Heart right ventricle (tissue), 16 donors: Measurements from ENCODE around the gene HNRNPAB. TPM values are rescaled to one million over a fixed set of nuclear protein-coding genes. Genes with fewer than 3 reads are reported as not detected.

Experiments used
- ATAC-seq, 8 donors: fragments of 200-7000 bp; cut with Tn5 transposase; one replicate each; pipeline ENCODE4 v1.9.1; 2020; ENCODE audit warnings: mild to moderate bottlenecking in 8 of 8, moderate library complexity in 8 of 8, moderate number of reproducible peaks in 1 of 8
- DNase-seq, 2 donors: peaks; one replicate each; pipeline ENCODE4 v3.0.0-alpha.2; 2020
- H3K27ac ChIP-seq, 10 donors: fragments of 200-600 bp; sonication (generic) in 2 of 10; one replicate each; pipeline versions ENCODE4 v1.5.0 to v1.8.0; 2020 to 2022; ENCODE audit warnings: mild to moderate bottlenecking in 3 of 10
- H3K27me3 ChIP-seq, 7 donors: fragments of 200-600 bp; one replicate each; pipeline ENCODE4 v1.8.0; 2021 to 2022; ENCODE audit warnings: mild to moderate bottlenecking in 2 of 7
- H3K36me3 ChIP-seq, 9 donors: fragments of 200-600 bp; sonication (generic) in 1 of 9; one replicate each; pipeline versions ENCODE4 v1.5.0 to v1.8.0; 2020 to 2022; ENCODE audit warnings: mild to moderate bottlenecking in 2 of 9
- H3K4me1 ChIP-seq, 9 donors: fragments of 200-600 bp; sonication (generic) in 1 of 9; one replicate each; pipeline versions ENCODE4 v1.5.0 to v1.8.0; 2020 to 2022; ENCODE audit warnings: mild to moderate bottlenecking in 4 of 9
- H3K4me3 ChIP-seq, 10 donors: fragments of 200-600 bp; sonication (generic) in 2 of 10; one replicate each; pipeline versions ENCODE4 v1.5.0 to v1.8.0; 2020 to 2022; ENCODE audit warnings: mild to moderate bottlenecking in 7 of 10, moderate library complexity in 2 of 10
- H3K9me3 ChIP-seq, 11 donors: fragments of 200-600 bp in 10 of 11; sonication (generic) in 2 of 11; one replicate each; pipeline versions ENCODE4 v1.5.0 to v1.8.0; 2013 to 2022; ENCODE audit warnings: mild to moderate bottlenecking in 2 of 11, control low read depth in 1 of 11, moderate library complexity in 1 of 11
- WGBS, 2 donors: extraction: QIAGEN DNeasy Blood & Tissue Kit; methylation state at CpG; one replicate each; pipeline ENCODE4 v1.1.7; 2013; ENCODE audit warnings: inconsistent platforms in 1 of 2; 5-methylcytosine and 5-hydroxymethylcytosine counted together
- intact Hi-C, 10 donors: fragments of 100-400 bp; cut with DNase I; formaldehyde crosslinking; loops; one replicate each; pipeline versions ENCODE4 v1.11.1 to v1.14.2; 2022
- long read RNA-seq, 3 donors: library from polyadenylated mRNA; unstranded; transcript quantifications; one replicate each; pipeline ENCODE4 v2.0.0, GENCODE V29; 2020 to 2021
- polyA plus RNA-seq, 2 donors: library from polyadenylated mRNA; stranded (reverse); fragments of 200-250 nt; gene quantifications; one replicate each; pipeline ENCODE4 v1.2.3, GENCODE V29; 2013
- total RNA-seq, 10 donors: library from RNA; stranded (reverse); fragmentation: NEBNext Ultra II Directional in 3 of 10; extraction: Animal tissue kit (Norgen Biotek cat#: 25700) in 3 of 10; gene quantifications; one replicate each; pipeline versions ENCODE4 v1.2.1 to v1.2.4, GENCODE V29; 2021 to 2023
- TF ChIP-seq, protein P1 (sequence below), 9 donors: fragments of 200-600 bp; sonication (generic) in 2 of 9; IDR thresholded peaks; one replicate each; pipeline versions ENCODE4 v1.5.0 to v1.8.0; 2021 to 2022; ENCODE audit warnings: antibody characterized with exemption in 9 of 9, mild to moderate bottlenecking in 5 of 9, moderate library complexity in 1 of 9
- donor health status: Arrhythmogenic right ventricular cardiomyopathy.
- donor health status: ischemic (EF 13 %, LVEDD 7.1; RV severe dilation, severe dysfunction).
- donor health status: healthy with polysubstance abuse.
- donor health status: DM: no; HTN: yes; CAD: no.
- donor health status: DM: no; HTN: no; CAD: no.
- donor health status: ischemic (EF 25% LVEDD 6.9; RV normal size, moderate dysfunction).
- donor health status: ischemic (EF 25% LVEDD 5.7; RV mildly dilated, moderate dysfunction).
- donor health status: healthy.
- donor health status: DM: yes; HTN: yes; CAD: no.
- donor health status: Ischemic cardiomyopathy.
- donor health status: ischemic (EF 35%, LVEDD 5.7; RV mildly dilated, moderate dysfunction).
- donor health status: nonischemic (EF 11% LVEDD 7.7; RV severe dilation, severe dysfunction).
- donor health status: DM: yes; HTN: yes; CAD: no.
- donor health status: PGD.
- donor health status: ischemic (EF 29% LVEDD 5.4; RV normal size, mild dysfunction).
- donor health status: nonischemic (EF 23%, LVEDD 6.1; RV moderate dilation, normal function).

Gene HNRNPAB
- total RNA-seq (100 to 1,000 TPM in 2 of 10 donors, 10 to 100 TPM in 8; 70.8 to 132 (median 81.4) TPM), polyA plus RNA-seq (100 to 1,000 TPM in 1 of 2 donors, 10 to 100 TPM in 1; 84.6 to 140 TPM)
- long read RNA-seq, donor 1, transcript HNRNPAB-202 (8 exons, 1,796 nt) = major isoform, 14 of 36 reads
- long read RNA-seq, donor 1, transcript HNRNPAB-201 (7 exons, 1,602 nt) = minor isoform, 10 of 36 reads
- long read RNA-seq, donor 1, partial matches to known transcripts = 2 of 36 reads
- long read RNA-seq, donor 1, other reads (novel, unspliced or antisense) = 2 of 36 reads
- long read RNA-seq, donor 2, transcript HNRNPAB-202 (8 exons, 1,796 nt) = major isoform, 11 of 20 reads
- long read RNA-seq, donor 2, partial matches to known transcripts = 2 of 20 reads
- long read RNA-seq, donor 2, other reads (novel, unspliced or antisense) = 1 of 20 reads
- long read RNA-seq, donor 3, partial matches to known transcripts = 6 of 9 reads
- long read RNA-seq, donor 3, other reads (novel, unspliced or antisense) = 1 of 9 reads

DNA sequence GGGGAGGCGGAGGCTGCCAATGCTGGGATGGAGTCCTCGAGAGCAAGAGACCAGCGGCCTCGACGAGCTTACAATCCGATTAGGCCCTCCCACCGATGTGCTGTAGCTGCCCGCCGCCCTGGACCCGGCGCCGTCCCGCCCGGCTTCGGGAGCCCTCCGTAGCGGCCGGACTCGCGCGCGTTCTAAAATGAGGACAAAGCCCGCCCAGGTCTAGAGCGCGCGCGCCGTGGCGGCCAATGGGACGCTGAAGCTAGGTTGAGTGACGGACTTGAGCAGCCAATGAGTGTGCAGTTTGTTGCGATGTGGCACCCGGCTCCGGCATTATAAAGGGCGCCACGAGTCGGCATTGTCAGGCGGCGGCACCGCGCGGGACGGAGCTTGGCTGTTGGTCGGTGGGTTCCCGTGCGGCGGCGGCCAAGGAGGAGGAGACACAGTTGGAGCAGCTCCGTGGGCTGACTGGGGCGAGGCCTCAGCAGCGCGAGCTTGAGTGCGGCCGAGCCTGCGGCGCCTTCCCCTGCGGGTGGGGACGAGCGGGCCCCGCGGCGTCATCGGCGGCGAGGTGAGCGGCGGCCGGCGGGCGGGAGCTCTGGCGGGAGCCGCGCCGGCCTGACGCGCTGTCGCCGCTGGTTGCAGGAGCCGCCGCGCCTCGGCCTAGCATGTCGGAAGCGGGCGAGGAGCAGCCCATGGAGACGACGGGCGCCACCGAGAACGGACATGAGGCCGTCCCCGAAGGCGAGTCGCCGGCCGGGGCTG, at the start of gene HNRNPAB:
Gene HNRNPAB, plus strand, starts transcription at position 352 of the 753 bp plus-strand sequence. Its CDS starts 305 bp downstream, at position 657.
- 0 to 1% methylated on average over 85 to 96 of the region's 96 CpGs for WGBS, 2 donors
- Histone ChIP-seq H3K36me3 (peaks cover 0 to 39% (median 20%) of the 10 kb centered on the region in 9 donors), H3K4me1 (peaks cover 13 to 40% (median 30%) of the 10 kb centered on the region in 9 donors), H3K4me3 (peak within 1 kb of the TSS; percentile 70 to 100 (median 85)), H3K27me3 (no peaks in the 10 kb centered on the region), H3K9me3 (no peaks in the 10 kb centered on the region), H3K27ac (peak within 1 kb of the TSS; percentile 88 to 98 (median 95))
- intact Hi-C loops = loop anchor here in 3 of 10 donors (1.0 to 2.0 kb wide), 3 partner anchors 26 to 28 kb away; partner anchors contain the start of gene PHYKPL (in 2 of the 3)
- ATAC-seq (peak; percentile 92 to 97 (median 96)), DNase-seq (peak; percentile 92 to 95)
- TF ChIP-seq, protein P1, sequence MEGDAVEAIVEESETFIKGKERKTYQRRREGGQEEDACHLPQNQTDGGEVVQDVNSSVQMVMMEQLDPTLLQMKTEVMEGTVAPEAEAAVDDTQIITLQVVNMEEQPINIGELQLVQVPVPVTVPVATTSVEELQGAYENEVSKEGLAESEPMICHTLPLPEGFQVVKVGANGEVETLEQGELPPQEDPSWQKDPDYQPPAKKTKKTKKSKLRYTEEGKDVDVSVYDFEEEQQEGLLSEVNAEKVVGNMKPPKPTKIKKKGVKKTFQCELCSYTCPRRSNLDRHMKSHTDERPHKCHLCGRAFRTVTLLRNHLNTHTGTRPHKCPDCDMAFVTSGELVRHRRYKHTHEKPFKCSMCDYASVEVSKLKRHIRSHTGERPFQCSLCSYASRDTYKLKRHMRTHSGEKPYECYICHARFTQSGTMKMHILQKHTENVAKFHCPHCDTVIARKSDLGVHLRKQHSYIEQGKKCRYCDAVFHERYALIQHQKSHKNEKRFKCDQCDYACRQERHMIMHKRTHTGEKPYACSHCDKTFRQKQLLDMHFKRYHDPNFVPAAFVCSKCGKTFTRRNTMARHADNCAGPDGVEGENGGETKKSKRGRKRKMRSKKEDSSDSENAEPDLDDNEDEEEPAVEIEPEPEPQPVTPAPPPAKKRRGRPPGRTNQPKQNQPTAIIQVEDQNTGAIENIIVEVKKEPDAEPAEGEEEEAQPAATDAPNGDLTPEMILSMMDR (IDR thresholded peaks at IDR 0.05) = no peak

DNA sequence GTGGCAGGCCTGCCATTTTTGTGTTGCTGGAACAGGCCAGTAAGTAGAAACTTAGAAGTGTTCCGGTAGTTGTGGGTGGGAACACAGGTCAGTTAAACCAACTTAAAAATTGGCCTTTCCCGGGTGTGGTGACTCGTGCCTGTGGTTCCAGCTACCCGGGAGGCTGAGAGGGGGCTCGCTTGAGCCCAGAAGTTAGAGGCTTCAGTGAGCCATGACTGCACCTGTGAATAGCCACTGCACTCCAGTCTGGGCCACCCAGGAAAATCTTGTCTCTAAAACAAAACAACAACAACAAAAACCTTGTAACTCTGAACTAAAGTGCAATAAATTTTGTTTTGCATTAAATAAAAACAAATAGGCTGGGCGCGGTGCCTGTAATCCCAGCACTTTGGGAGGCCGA, 49.3 kb upstream of the HNRNPAB start:
- H3K36me3 ChIP-seq = peaks cover 0 to 17% (median 8%) of the 10 kb centered on the region in 9 donors
- ATAC-seq (no peak), DNase-seq (no peak)
- no peaks in the 10 kb centered on the region for H3K9me3 ChIP-seq
- H3K27ac ChIP-seq = no peak overlapping the region
- 89 to 93% methylated on average over 8 of the region's 8 CpGs for WGBS, 2 donors
- intact Hi-C loops = no loop called here
- TF ChIP-seq, protein P1 (IDR thresholded peaks at IDR 0.05) = no peak
- H3K27me3 ChIP-seq = no peaks in the 10 kb centered on the region
- no peak overlapping the region for H3K4me3 ChIP-seq
- peaks cover 0 to 29% (median 20%) of the 10 kb centered on the region in 9 donors for H3K4me1 ChIP-seq

DNA sequence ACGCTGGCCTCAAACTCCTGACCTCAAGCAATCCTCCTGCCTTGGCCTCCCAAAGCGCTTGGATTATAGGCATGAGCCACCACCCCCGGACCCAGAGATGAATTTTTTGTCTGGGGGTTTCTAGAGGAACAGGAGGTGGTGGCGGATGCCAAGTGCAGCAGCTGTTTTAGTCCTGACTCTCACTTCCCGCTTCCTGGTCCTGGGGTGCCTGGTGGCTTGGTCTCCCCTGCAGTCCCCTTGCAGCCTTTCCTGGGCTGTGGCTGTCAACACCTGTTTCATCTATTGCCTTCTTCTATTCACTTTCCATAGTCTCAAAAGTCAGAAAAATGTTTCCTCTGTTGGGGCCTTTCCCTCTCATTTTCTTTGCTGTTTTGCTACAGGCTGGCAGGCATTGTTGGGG, 44.2 kb upstream of the HNRNPAB start:
- no peak for ATAC-seq
- Histone ChIP-seq H3K4me1 (peaks cover 0 to 10% (median 8%) of the 10 kb centered on the region in 9 donors), H3K4me3 (no peak overlapping the region), H3K27me3 (peaks cover 0 to 29% (median 17%) of the 10 kb centered on the region in 7 donors), H3K27ac (no peak overlapping the region), H3K36me3 (no peaks in the 10 kb centered on the region), H3K9me3 (no peaks in the 10 kb centered on the region)
- intact Hi-C loops = loop anchor here in 1 of 10 donors (5.0 kb wide), 1 partner anchor 83 kb away; no protein-coding TSS in a partner anchor
- DNase-seq = no peak
- TF ChIP-seq, protein P1 (IDR thresholded peaks at IDR 0.05) = no peak
- WGBS, 2 donors = 84% methylated on average over 5 of the region's 5 CpGs

DNA sequence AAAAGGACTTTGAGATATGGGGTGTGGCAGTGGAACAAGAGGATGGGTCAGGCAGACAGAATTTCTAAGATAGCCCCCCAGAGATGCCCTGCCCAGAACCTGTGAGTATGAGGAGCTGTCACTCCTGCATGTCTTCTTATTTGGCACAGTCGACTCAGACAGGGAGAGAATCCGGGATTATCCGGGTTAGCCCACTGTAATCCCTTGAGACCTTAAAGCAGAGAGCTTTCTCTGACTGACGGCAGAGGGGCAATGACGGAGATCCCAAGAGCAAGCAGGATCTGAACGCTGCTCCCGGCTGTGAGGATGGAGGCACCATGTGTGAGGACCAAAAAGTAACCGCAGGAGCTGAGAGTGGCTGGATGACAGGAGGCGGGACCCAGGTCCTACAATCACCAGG, 41.9 kb upstream of the HNRNPAB start:
- DNase-seq (no peak), ATAC-seq (no peak)
- Histone ChIP-seq H3K36me3 (no peaks in the 10 kb centered on the region), H3K9me3 (no peaks in the 10 kb centered on the region), H3K27me3 (peaks cover 0 to 42% (median 29%) of the 10 kb centered on the region in 7 donors), H3K27ac (no peak overlapping the region), H3K4me1 (peaks cover 0 to 10% (median 8%) of the 10 kb centered on the region in 9 donors), H3K4me3 (no peak overlapping the region)
- intact Hi-C loops = loop anchor here in 2 of 10 donors (1.0 to 5.0 kb wide), 2 partner anchors 85 to 86 kb away; no protein-coding TSS in a partner anchor
- TF ChIP-seq, protein P1 (IDR thresholded peaks at IDR 0.05) = no peak
- 63 to 73% methylated on average over 9 of the region's 9 CpGs for WGBS, 2 donors
